ENCODE results near the gene COX14.

Gene COX14

GRCh38 chr12:50121641-50122040 is 9.6 kb downstream of the COX14 start:
- Histone ChIP-seq H3K27me3 (ENCODE audit: insufficient read depth, low read length) (no peaks in the 10 kb centered on the region), H3K4me1 (ENCODE audit: control insufficient read depth in 1 of 2, insufficient read depth in 2 of 2, low read length in 2 of 2) (no peaks in the 10 kb centered on the region), H2BK5ac (ENCODE audit: low read depth, low read length, poor library complexity) (no peak overlapping the region), H3K9me3 (ENCODE audit: insufficient read depth, low read depth, low read length) (no peaks in the 10 kb centered on the region), H3K4me2 (ENCODE audit: low read length) (no peak overlapping the region), H3K4ac (ENCODE audit: low read depth, low read length) (no peak overlapping the region), H3K27ac (ENCODE audit: low read depth, low read length) (no peak overlapping the region), H4K91ac (ENCODE audit: low read depth, low read length) (no peak overlapping the region), H4K12ac (ENCODE audit: low read depth, low read length) (no peak overlapping the region), H2BK12ac (ENCODE audit: low read length) (no peak overlapping the region), H3K18ac (ENCODE audit: low read length) (no peak overlapping the region), H3K79me2 (ENCODE audit: control insufficient read depth, insufficient read depth, low read length, poor library complexity) (no peaks in the 10 kb centered on the region), H4K8ac (ENCODE audit: low read depth, low read length) (no peak overlapping the region), H3K14ac (ENCODE audit: low read length) (no peak overlapping the region), H3K79me1 (ENCODE audit: low read length) (no peaks in the 10 kb centered on the region), H2AFZ (ENCODE audit: insufficient read depth, low read length, poor library complexity) (no peak overlapping the region), H3K23ac (ENCODE audit: low read length) (no peak overlapping the region), H2BK120ac (ENCODE audit: insufficient read depth, low read length, poor library complexity) (no peak overlapping the region), H3K4me3 (ENCODE audit: low read depth, low read length) (no peak overlapping the region), H3K36me3 (ENCODE audit: control insufficient read depth in 1 of 2, insufficient read depth in 2 of 2, low read length in 2 of 2) (peaks cover 4 to 9% of the 10 kb centered on the region in 2 experiments), H2AK5ac (ENCODE audit: low read length) (no peak overlapping the region), H3K9ac (ENCODE audit: low read length) (peak overlapping the region; percentile 5)
- no CpG with 5 or more reads among the region's 5 CpGs for WGBS (ENCODE audit: extremely low coverage, insufficient coverage, insufficient read length)
- no peak for DNase-seq

GRCh38 chr12:50123203-50123602 is 11.2 kb downstream of the COX14 start:
- no peak overlapping the region for H4K91ac ChIP-seq (ENCODE audit: low read depth, low read length)
- WGBS (ENCODE audit: extremely low coverage, insufficient coverage, insufficient read length) = no CpG with 5 or more reads among the region's 2 CpGs
- no peak overlapping the region for H2BK5ac ChIP-seq (ENCODE audit: low read depth, low read length, poor library complexity)
- H2BK12ac ChIP-seq (ENCODE audit: low read length) = no peak overlapping the region
- H3K23ac ChIP-seq (ENCODE audit: low read length) = no peak overlapping the region
- H4K8ac ChIP-seq (ENCODE audit: low read depth, low read length) = no peak overlapping the region
- H3K4ac ChIP-seq (ENCODE audit: low read depth, low read length) = no peak overlapping the region
- no peak for DNase-seq
- H3K9me3 ChIP-seq (ENCODE audit: insufficient read depth, low read depth, low read length) = no peaks in the 10 kb centered on the region
- no peaks in the 10 kb centered on the region for H3K4me1 ChIP-seq (ENCODE audit: control insufficient read depth in 1 of 2, insufficient read depth in 2 of 2, low read length in 2 of 2)
- no peak overlapping the region for H4K12ac ChIP-seq (ENCODE audit: low read depth, low read length)
- H3K4me2 ChIP-seq (ENCODE audit: low read length) = no peak overlapping the region
- H2AFZ ChIP-seq (ENCODE audit: insufficient read depth, low read length, poor library complexity) = no peak overlapping the region
- H3K79me1 ChIP-seq (ENCODE audit: low read length) = no peaks in the 10 kb centered on the region
- H3K9ac ChIP-seq (ENCODE audit: low read length) = no peak overlapping the region
- peaks cover 4 to 16% of the 10 kb centered on the region in 2 experiments for H3K36me3 ChIP-seq (ENCODE audit: control insufficient read depth in 1 of 2, insufficient read depth in 2 of 2, low read length in 2 of 2)
- no peak overlapping the region for H2BK120ac ChIP-seq (ENCODE audit: insufficient read depth, low read length, poor library complexity)
- no peak overlapping the region for H2AK5ac ChIP-seq (ENCODE audit: low read length)
- no peak overlapping the region for H3K4me3 ChIP-seq (ENCODE audit: low read depth, low read length)
- no peak overlapping the region for H3K14ac ChIP-seq (ENCODE audit: low read length)
- no peak overlapping the region for H3K27ac ChIP-seq (ENCODE audit: low read depth, low read length)
- H3K79me2 ChIP-seq (ENCODE audit: control insufficient read depth, insufficient read depth, low read length, poor library complexity) = no peaks in the 10 kb centered on the region
- H3K27me3 ChIP-seq (ENCODE audit: insufficient read depth, low read length) = no peaks in the 10 kb centered on the region
- no peak overlapping the region for H3K18ac ChIP-seq (ENCODE audit: low read length)

- H4K91ac ChIP-seq (ENCODE audit: low read depth, low read length) = no peak overlapping the region
- H2BK5ac ChIP-seq (ENCODE audit: low read depth, low read length, poor library complexity) = no peak overlapping the region
- no peak for DNase-seq
- H2BK12ac ChIP-seq (ENCODE audit: low read length) = no peak overlapping the region
- no peak overlapping the region for H2AFZ ChIP-seq (ENCODE audit: insufficient read depth, low read length, poor library complexity)
- no peak overlapping the region for H4K8ac ChIP-seq (ENCODE audit: low read depth, low read length)
- no peaks in the 10 kb centered on the region for H3K79me1 ChIP-seq (ENCODE audit: low read length)
- H3K4me1 ChIP-seq (ENCODE audit: control insufficient read depth in 1 of 2, insufficient read depth in 2 of 2, low read length in 2 of 2) = no peaks in the 10 kb centered on the region
- no peaks in the 10 kb centered on the region for H3K9me3 ChIP-seq (ENCODE audit: insufficient read depth, low read depth, low read length)
- no peak overlapping the region for H2BK120ac ChIP-seq (ENCODE audit: insufficient read depth, low read length, poor library complexity)
- H3K4ac ChIP-seq (ENCODE audit: low read depth, low read length) = no peak overlapping the region
- H3K4me3 ChIP-seq (ENCODE audit: low read depth, low read length) = no peak overlapping the region
- no peak overlapping the region for H3K18ac ChIP-seq (ENCODE audit: low read length)
- H3K23ac ChIP-seq (ENCODE audit: low read length) = no peak overlapping the region
- WGBS (ENCODE audit: extremely low coverage, insufficient coverage, insufficient read length) = no CpG with 5 or more reads among the region's 2 CpGs
- no peaks in the 10 kb centered on the region for H3K27me3 ChIP-seq (ENCODE audit: insufficient read depth, low read length)
- H3K14ac ChIP-seq (ENCODE audit: low read length) = no peak overlapping the region
- H3K36me3 ChIP-seq (ENCODE audit: control insufficient read depth in 1 of 2, insufficient read depth in 2 of 2, low read length in 2 of 2) = peaks cover 13 to 32% of the 10 kb centered on the region in 2 experiments
- H2AK5ac ChIP-seq (ENCODE audit: low read length) = no peak overlapping the region
- no peak overlapping the region for H3K9ac ChIP-seq (ENCODE audit: low read length)
- H3K79me2 ChIP-seq (ENCODE audit: control insufficient read depth, insufficient read depth, low read length, poor library complexity) = no peaks in the 10 kb centered on the region
- no peak overlapping the region for H3K4me2 ChIP-seq (ENCODE audit: low read length)
- no peak overlapping the region for H4K12ac ChIP-seq (ENCODE audit: low read depth, low read length)
- no peak overlapping the region for H3K27ac ChIP-seq (ENCODE audit: low read depth, low read length)
Observed at GRCh38 chr12:50127546-50127945, 15.5 kb downstream of the COX14 start.

DNA sequence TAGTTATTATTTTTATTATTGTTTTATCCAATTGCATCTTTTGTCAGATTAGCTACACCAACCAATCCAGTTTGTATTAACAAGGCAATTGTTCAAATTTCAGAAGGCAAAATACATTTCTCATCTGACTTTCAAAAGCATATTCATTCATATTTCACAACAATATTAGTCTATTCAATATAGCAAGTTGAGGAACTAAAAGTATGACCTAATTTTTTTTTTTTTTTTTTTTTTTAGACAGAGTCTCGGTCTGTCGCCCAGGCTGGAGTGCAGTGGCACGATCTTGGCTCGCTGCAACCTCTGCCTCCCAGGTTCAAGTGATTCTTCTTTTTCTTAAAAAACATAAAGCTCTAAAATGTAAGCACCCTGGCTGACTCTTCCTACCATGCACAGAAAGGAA is 17.3 kb downstream of the COX14 start:
- no peak overlapping the region for H2BK5ac ChIP-seq (ENCODE audit: low read depth, low read length, poor library complexity)
- H3K14ac ChIP-seq (ENCODE audit: low read length) = no peak overlapping the region
- no peak overlapping the region for H3K27ac ChIP-seq (ENCODE audit: low read depth, low read length)
- no peaks in the 10 kb centered on the region for H3K79me1 ChIP-seq (ENCODE audit: low read length)
- H3K4ac ChIP-seq (ENCODE audit: low read depth, low read length) = no peak overlapping the region
- H2BK120ac ChIP-seq (ENCODE audit: insufficient read depth, low read length, poor library complexity) = no peak overlapping the region
- no peak overlapping the region for H4K91ac ChIP-seq (ENCODE audit: low read depth, low read length)
- no CpG with 5 or more reads among the region's 4 CpGs for WGBS (ENCODE audit: extremely low coverage, insufficient coverage, insufficient read length)
- no peak overlapping the region for H3K18ac ChIP-seq (ENCODE audit: low read length)
- H4K8ac ChIP-seq (ENCODE audit: low read depth, low read length) = no peak overlapping the region
- no peaks in the 10 kb centered on the region for H3K27me3 ChIP-seq (ENCODE audit: insufficient read depth, low read length)
- no peaks in the 10 kb centered on the region for H3K4me1 ChIP-seq (ENCODE audit: control insufficient read depth in 1 of 2, insufficient read depth in 2 of 2, low read length in 2 of 2)
- no peak overlapping the region for H3K4me3 ChIP-seq (ENCODE audit: low read depth, low read length)
- peaks cover 20 to 38% of the 10 kb centered on the region in 2 experiments for H3K36me3 ChIP-seq (ENCODE audit: control insufficient read depth in 1 of 2, insufficient read depth in 2 of 2, low read length in 2 of 2)
- H2BK12ac ChIP-seq (ENCODE audit: low read length) = no peak overlapping the region
- no peak overlapping the region for H4K12ac ChIP-seq (ENCODE audit: low read depth, low read length)
- H3K4me2 ChIP-seq (ENCODE audit: low read length) = no peak overlapping the region
- no peaks in the 10 kb centered on the region for H3K79me2 ChIP-seq (ENCODE audit: control insufficient read depth, insufficient read depth, low read length, poor library complexity)
- no peak overlapping the region for H3K9ac ChIP-seq (ENCODE audit: low read length)
- H2AK5ac ChIP-seq (ENCODE audit: low read length) = no peak overlapping the region
- H3K23ac ChIP-seq (ENCODE audit: low read length) = no peak overlapping the region
- H3K9me3 ChIP-seq (ENCODE audit: insufficient read depth, low read depth, low read length) = no peaks in the 10 kb centered on the region
- H2AFZ ChIP-seq (ENCODE audit: insufficient read depth, low read length, poor library complexity) = no peak overlapping the region
- DNase-seq = no peak
